Heart left ventricle (tissue), 16 donors: ENCODE results near the gene CNTNAP5. TPM values are rescaled to one million over a fixed set of nuclear protein-coding genes. Genes with fewer than 3 reads are reported as not detected.

Experiments used
- ATAC-seq, 4 donors: fragments of 200-7000 bp; cut with Tn5 transposase; one replicate each; pipeline ENCODE4 v1.9.1; 2020 to 2022; ENCODE audit warnings: moderate library complexity in 4 of 4, mild to moderate bottlenecking in 3 of 4, moderate number of reproducible peaks in 1 of 4
- DNase-seq, 5 donors: peaks; one replicate each; pipeline ENCODE4 v3.0.0-alpha.2; 2020
- H3K27ac ChIP-seq, 12 donors: fragments of 200-600 bp; sonication (generic) in 4 of 12; one replicate each; pipeline versions ENCODE4 v1.5.0 to v1.8.0; 2016 to 2022; ENCODE audit warnings: mild to moderate bottlenecking in 2 of 12
- H3K27me3 ChIP-seq, 9 donors: fragments of 200-600 bp; sonication (generic) in 2 of 9; one replicate each; pipeline versions ENCODE4 v1.5.1 to v1.8.0; 2016 to 2022; ENCODE audit warnings: mild to moderate bottlenecking in 3 of 9
- H3K36me3 ChIP-seq, 9 donors: fragments of 200-600 bp; sonication (generic) in 2 of 9; one replicate each; pipeline versions ENCODE4 v1.5.0 to v1.8.0; 2018 to 2022; ENCODE audit warnings: mild to moderate bottlenecking in 2 of 9
- H3K4me1 ChIP-seq, 12 donors: fragments of 200-600 bp; sonication (generic) in 4 of 12; one replicate each; pipeline versions ENCODE4 v1.5.0 to v1.8.0; 2016 to 2022; ENCODE audit warnings: mild to moderate bottlenecking in 3 of 12
- H3K4me3 ChIP-seq, 12 donors: fragments of 200-600 bp; sonication (generic) in 4 of 12; one replicate each; pipeline versions ENCODE4 v1.5.0 to v1.8.0; 2017 to 2022; ENCODE audit warnings: mild to moderate bottlenecking in 9 of 12, moderate library complexity in 4 of 12
- H3K9me3 ChIP-seq, 12 donors: fragments of 200-600 bp; sonication (generic) in 4 of 12; one replicate each; pipeline versions ENCODE4 v1.5.0 to v1.8.0; 2016 to 2022; ENCODE audit warnings: mild to moderate bottlenecking in 1 of 12
- POLR2A ChIP-seq, 2 donors: fragments of 450-650 bp; IDR thresholded peaks; one replicate each; pipeline ENCODE4 v1.6.1; 2017; ENCODE audit warnings: antibody characterized with exemption in 2 of 2, mild to moderate bottlenecking in 2 of 2, moderate library complexity in 2 of 2
- WGBS, 4 donors: extraction: QIAGEN DNeasy Blood & Tissue Kit in 2 of 4; methylation state at CpG; one replicate each; pipeline versions ENCODE4 v1.1.5 to v1.1.7; 2013 to 2018; 5-methylcytosine and 5-hydroxymethylcytosine counted together
- intact Hi-C, 10 donors: fragments of 100-400 bp; cut with DNase I; formaldehyde crosslinking; loops; one replicate each; pipeline versions ENCODE4 v1.11.1 to v1.14.2; 2022
- polyA plus RNA-seq, 2 donors: library from polyadenylated mRNA; stranded (reverse); fragments of 200-250 nt; gene quantifications; one replicate each; pipeline ENCODE4 v1.2.3, GENCODE V29; 2013
- total RNA-seq, 9 donors: library from RNA; depleted of rRNA in 2 of 9; stranded (reverse); fragments of >200 nt in 2 of 9; fragmentation: NEBNext Ultra II Directional in 3 of 9; extraction: Animal tissue kit (Norgen Biotek cat#: 25700) in 3 of 9; gene quantifications; one replicate each; pipeline versions ENCODE4 v1.1.0 to v1.2.4, GENCODE V29; 2016 to 2023
- TF ChIP-seq, protein P1 (sequence below), 12 donors: fragments of 200-600 bp; sonication (generic) in 4 of 12; IDR thresholded peaks; one replicate each; pipeline versions ENCODE4 v1.5.0 to v1.8.0; 2018 to 2022; ENCODE audit warnings: antibody characterized with exemption in 12 of 12, mild to moderate bottlenecking in 5 of 12
- donor health status: ischemic (EF 13 %, LVEDD 7.1; RV severe dilation, severe dysfunction).
- donor health status: healthy with polysubstance abuse.
- donor health status: DM: no; HTN: yes; CAD: no.
- donor health status: DM: no; HTN: no; CAD: no.
- donor health status: ischemic (EF 25% LVEDD 6.9; RV normal size, moderate dysfunction).
- donor health status: ischemic (EF 25% LVEDD 5.7; RV mildly dilated, moderate dysfunction).
- donor health status: healthy.
- donor health status: DM: yes; HTN: yes; CAD: no.
- donor health status: ischemic (EF 35%, LVEDD 5.7; RV mildly dilated, moderate dysfunction).
- donor health status: nonischemic (EF 11% LVEDD 7.7; RV severe dilation, severe dysfunction).
- donor health status: DM: yes; HTN: yes; CAD: no.
- donor health status: PGD.
- donor health status: ischemic (EF 29% LVEDD 5.4; RV normal size, mild dysfunction).
- donor health status: nonischemic (EF 23%, LVEDD 6.1; RV moderate dilation, normal function).

Gene CNTNAP5
- total and polyA plus RNA-seq, 11 donors = not detected

DNA sequence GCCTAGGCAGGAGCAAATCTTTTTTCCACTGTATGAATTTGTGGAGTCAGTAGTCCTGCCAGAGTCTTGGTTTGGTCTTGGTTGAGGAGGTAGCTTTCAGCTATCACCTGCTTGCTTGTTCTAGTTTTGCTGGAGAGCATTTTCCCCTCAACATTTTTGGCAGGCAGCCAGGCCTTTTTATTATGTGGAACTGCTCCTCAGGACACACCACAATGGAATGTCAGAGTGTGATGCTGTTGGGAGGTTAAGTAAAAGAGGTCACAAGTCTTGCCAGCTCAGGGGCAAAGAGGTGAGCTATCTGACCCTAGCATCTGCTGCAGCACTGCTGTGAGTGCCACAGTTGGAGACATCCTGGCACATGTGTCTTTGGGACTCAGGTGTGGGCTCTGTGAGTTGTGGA is 258.0 kb downstream of the CNTNAP5 start:
- intact Hi-C loops = no loop called here
- Histone ChIP-seq H3K4me3 (no peak overlapping the region), H3K9me3 (peaks cover 0 to 9% (median 0%) of the 10 kb centered on the region in 12 donors), H3K27me3 (no peaks in the 10 kb centered on the region), H3K4me1 (no peaks in the 10 kb centered on the region), H3K27ac (no peak overlapping the region), H3K36me3 (no peaks in the 10 kb centered on the region)
- DNase-seq (no peak), ATAC-seq (no peak)
- no peak for TF ChIP-seq POLR2A (IDR thresholded peaks at IDR 0.05)
- TF ChIP-seq, protein P1, sequence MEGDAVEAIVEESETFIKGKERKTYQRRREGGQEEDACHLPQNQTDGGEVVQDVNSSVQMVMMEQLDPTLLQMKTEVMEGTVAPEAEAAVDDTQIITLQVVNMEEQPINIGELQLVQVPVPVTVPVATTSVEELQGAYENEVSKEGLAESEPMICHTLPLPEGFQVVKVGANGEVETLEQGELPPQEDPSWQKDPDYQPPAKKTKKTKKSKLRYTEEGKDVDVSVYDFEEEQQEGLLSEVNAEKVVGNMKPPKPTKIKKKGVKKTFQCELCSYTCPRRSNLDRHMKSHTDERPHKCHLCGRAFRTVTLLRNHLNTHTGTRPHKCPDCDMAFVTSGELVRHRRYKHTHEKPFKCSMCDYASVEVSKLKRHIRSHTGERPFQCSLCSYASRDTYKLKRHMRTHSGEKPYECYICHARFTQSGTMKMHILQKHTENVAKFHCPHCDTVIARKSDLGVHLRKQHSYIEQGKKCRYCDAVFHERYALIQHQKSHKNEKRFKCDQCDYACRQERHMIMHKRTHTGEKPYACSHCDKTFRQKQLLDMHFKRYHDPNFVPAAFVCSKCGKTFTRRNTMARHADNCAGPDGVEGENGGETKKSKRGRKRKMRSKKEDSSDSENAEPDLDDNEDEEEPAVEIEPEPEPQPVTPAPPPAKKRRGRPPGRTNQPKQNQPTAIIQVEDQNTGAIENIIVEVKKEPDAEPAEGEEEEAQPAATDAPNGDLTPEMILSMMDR (IDR thresholded peaks at IDR 0.05) = no peak

DNA sequence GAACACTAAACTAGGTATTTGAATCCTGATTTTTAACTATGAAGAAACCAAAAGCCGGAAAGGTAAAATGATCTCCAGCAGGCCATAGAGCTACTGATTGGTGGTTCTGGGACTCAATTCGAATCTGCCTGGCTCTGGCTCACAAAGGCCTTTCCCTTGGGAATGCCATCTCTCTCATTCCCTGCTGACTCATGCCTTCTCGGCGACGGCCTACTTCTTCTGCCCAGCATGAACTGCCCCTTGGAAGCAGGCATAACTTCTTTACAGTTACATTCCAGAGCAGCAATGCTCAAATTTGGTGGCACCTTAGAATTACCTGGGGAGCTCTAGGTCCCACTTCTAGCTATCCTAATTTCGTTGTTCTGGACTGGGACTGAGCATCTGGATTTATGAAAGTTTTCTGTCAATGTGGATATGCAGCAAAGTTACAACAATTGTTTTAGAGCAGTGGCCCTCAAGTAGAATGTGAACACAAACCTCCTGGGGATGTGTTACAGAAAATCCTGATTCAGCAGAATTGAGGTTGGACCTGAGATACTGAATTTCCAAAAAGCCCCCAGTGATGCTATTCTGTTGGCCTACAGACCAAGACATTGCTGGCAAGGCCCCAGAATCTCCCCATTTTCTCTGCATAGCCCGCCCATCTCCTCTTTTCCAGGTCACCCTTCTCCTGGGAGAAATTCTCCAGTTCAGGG is 261.1 kb downstream of the CNTNAP5 start:
- intact Hi-C loops = no loop called here
- H3K9me3 ChIP-seq = peaks cover 0 to 9% (median 0%) of the 10 kb centered on the region in 12 donors
- no peaks in the 10 kb centered on the region for H3K36me3 ChIP-seq
- ATAC-seq (no peak), DNase-seq (no peak)
- no peak overlapping the region for H3K27ac ChIP-seq
- H3K4me1 ChIP-seq = no peaks in the 10 kb centered on the region
- 80 to 88% (median 83%) methylated on average over 7 of the region's 7 CpGs for WGBS, 4 donors
- no peaks in the 10 kb centered on the region for H3K27me3 ChIP-seq
- no peak overlapping the region for H3K4me3 ChIP-seq
- no peak for TF ChIP-seq POLR2A (IDR thresholded peaks at IDR 0.05)
- TF ChIP-seq, protein P1 (IDR thresholded peaks at IDR 0.05) = no peak

DNA sequence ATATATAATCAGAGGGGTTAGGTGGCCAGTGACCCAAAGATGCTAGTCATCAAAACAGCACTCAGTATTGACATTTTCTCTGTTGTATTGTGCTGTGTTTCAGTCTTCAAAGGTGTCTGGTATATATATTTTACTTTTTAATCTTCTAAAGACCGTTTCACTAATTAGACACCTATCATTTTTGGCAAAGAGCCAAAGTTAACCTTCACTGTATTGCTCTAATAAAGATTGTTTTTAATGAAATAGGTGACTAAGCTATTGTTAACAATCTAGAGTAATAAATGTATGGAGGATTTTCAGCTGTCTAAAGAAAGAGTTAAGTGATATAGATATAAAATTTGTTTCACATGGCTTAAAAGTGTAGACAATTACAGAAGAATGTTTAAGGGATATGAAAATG is 264.0 kb downstream of the CNTNAP5 start:
- intact Hi-C loops = no loop called here
- no peak for TF ChIP-seq POLR2A (IDR thresholded peaks at IDR 0.05)
- TF ChIP-seq, protein P1 (IDR thresholded peaks at IDR 0.05) = no peak
- no peaks in the 10 kb centered on the region for H3K36me3 ChIP-seq
- no peaks in the 10 kb centered on the region for H3K4me1 ChIP-seq
- no peak for ATAC-seq
- no peaks in the 10 kb centered on the region for H3K27me3 ChIP-seq
- peaks cover 0 to 3% (median 0%) of the 10 kb centered on the region in 12 donors for H3K9me3 ChIP-seq
- H3K4me3 ChIP-seq = no peak overlapping the region
- 37 to 58% (median 51%) methylated on average over 1 of the region's 1 CpG for WGBS, 4 donors
- no peak overlapping the region for H3K27ac ChIP-seq
- no peak for DNase-seq

DNA sequence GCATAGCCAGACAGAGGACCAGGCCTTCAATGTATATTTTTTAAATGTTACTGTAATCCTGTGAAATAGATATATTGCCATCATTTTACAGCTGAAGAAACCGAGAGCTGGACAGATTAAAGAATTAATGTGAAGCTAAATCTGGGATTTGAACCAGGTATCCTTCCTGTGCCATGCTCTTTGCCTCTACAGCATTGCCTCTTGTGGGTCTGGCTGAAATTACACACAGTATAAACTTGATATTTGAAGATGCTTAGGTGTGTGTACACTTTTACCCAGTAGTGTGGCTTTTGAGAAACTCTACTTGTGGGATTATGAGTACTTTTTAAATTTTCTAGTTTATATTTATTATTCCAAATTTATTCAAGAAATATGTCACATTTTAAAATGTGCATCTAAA is 264.5 kb downstream of the CNTNAP5 start:
- no peaks in the 10 kb centered on the region for H3K9me3 ChIP-seq
- no peaks in the 10 kb centered on the region for H3K27me3 ChIP-seq
- no peak overlapping the region for H3K4me3 ChIP-seq
- H3K4me1 ChIP-seq = no peaks in the 10 kb centered on the region
- H3K36me3 ChIP-seq = no peaks in the 10 kb centered on the region
- DNase-seq (no peak), ATAC-seq (no peak)
- TF ChIP-seq, protein P1 (IDR thresholded peaks at IDR 0.05) = no peak
- no peak for TF ChIP-seq POLR2A (IDR thresholded peaks at IDR 0.05)
- intact Hi-C loops = no loop called here
- 55 to 75% (median 71%) methylated on average over 1 of the region's 1 CpG for WGBS, 4 donors
- H3K27ac ChIP-seq = no peak overlapping the region
